ENCODE data around the gene DPM2.

DNA sequence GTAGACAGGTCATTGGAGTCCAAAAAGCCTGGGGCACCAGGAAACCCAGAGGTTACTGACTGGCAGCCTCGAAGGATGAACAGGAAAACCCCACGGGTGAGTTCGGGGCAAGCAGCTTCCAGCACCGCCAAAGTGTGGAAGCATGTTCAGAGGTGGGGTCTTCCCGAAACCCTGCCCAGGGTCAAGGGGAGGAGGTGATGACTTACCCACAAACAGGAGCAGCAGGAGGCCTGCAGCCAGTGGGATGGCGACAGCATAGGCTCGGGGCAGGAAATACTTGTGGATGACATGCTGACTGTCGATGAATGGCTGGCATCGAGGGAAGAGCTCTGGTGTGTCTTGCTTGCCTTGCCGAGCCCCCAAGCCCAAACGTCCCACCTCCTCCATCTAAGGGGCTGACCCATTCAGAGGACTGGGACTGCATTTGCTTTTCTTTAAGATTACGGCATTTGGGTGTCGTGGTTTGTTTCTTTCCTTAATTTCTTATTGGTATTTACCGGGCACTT lies 1.3 kb downstream of the DPM2 start:
- TF ChIP-seq, protein P1, sequence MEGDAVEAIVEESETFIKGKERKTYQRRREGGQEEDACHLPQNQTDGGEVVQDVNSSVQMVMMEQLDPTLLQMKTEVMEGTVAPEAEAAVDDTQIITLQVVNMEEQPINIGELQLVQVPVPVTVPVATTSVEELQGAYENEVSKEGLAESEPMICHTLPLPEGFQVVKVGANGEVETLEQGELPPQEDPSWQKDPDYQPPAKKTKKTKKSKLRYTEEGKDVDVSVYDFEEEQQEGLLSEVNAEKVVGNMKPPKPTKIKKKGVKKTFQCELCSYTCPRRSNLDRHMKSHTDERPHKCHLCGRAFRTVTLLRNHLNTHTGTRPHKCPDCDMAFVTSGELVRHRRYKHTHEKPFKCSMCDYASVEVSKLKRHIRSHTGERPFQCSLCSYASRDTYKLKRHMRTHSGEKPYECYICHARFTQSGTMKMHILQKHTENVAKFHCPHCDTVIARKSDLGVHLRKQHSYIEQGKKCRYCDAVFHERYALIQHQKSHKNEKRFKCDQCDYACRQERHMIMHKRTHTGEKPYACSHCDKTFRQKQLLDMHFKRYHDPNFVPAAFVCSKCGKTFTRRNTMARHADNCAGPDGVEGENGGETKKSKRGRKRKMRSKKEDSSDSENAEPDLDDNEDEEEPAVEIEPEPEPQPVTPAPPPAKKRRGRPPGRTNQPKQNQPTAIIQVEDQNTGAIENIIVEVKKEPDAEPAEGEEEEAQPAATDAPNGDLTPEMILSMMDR (IDR thresholded peaks at IDR 0.05; ENCODE audit: low read depth, low read length) = no peak
- TF ChIP-seq EZH2phosphoT487 (IDR thresholded peaks at IDR 0.05; ENCODE audit: low read depth) = no peak

Data from OCI-LY3 (cell line).